Heart left ventricle (tissue), 13 donors: ENCODE data around the gene ENTPD8.

ENCODE experiments used
- POLR2A ChIP-seq, 2 donors: fragments of 450-650 bp; IDR thresholded peaks; one replicate each; pipeline ENCODE4 v1.6.1; 2017; ENCODE audit warnings: antibody characterized with exemption in 2 of 2, mild to moderate bottlenecking in 2 of 2, moderate library complexity in 2 of 2
- TF ChIP-seq, protein P1 (sequence below), 12 donors: fragments of 200-600 bp; sonication (generic) in 4 of 12; IDR thresholded peaks; one replicate each; pipeline versions ENCODE4 v1.5.0 to v1.8.0; 2018 to 2022; ENCODE audit warnings: antibody characterized with exemption in 12 of 12, mild to moderate bottlenecking in 5 of 12
- donor health status: ischemic (EF 13 %, LVEDD 7.1; RV severe dilation, severe dysfunction).
- donor health status: DM: no; HTN: yes; CAD: no.
- donor health status: DM: no; HTN: no; CAD: no.
- donor health status: ischemic (EF 25% LVEDD 6.9; RV normal size, moderate dysfunction).
- donor health status: ischemic (EF 25% LVEDD 5.7; RV mildly dilated, moderate dysfunction).
- donor health status: ischemic (EF 35%, LVEDD 5.7; RV mildly dilated, moderate dysfunction).
- donor health status: nonischemic (EF 11% LVEDD 7.7; RV severe dilation, severe dysfunction).
- donor health status: DM: yes; HTN: yes; CAD: no.
- donor health status: PGD.
- donor health status: ischemic (EF 29% LVEDD 5.4; RV normal size, mild dysfunction).
- donor health status: nonischemic (EF 23%, LVEDD 6.1; RV moderate dilation, normal function).

DNA sequence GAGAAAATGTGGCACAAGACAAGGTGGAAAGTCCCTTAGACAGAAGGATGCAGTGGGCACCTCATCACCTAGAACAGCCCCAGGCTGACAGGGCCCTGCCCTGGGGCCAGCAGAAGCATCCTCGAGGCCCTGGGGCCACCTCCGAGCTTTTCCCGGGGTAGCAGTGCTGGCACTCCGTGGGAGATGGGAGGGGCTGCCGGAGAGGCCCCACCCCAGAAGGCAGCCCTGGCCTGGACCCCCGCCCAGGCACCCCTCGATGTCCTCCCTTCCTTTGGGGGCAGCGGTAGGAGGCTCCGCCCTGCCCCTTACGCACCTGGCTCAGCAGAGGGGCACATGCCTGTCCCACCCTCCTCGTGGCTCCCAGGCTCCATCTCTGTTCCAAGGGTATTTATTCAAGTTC lies 35.7 kb upstream of the ENTPD8 start:
- TF ChIP-seq, protein P1, sequence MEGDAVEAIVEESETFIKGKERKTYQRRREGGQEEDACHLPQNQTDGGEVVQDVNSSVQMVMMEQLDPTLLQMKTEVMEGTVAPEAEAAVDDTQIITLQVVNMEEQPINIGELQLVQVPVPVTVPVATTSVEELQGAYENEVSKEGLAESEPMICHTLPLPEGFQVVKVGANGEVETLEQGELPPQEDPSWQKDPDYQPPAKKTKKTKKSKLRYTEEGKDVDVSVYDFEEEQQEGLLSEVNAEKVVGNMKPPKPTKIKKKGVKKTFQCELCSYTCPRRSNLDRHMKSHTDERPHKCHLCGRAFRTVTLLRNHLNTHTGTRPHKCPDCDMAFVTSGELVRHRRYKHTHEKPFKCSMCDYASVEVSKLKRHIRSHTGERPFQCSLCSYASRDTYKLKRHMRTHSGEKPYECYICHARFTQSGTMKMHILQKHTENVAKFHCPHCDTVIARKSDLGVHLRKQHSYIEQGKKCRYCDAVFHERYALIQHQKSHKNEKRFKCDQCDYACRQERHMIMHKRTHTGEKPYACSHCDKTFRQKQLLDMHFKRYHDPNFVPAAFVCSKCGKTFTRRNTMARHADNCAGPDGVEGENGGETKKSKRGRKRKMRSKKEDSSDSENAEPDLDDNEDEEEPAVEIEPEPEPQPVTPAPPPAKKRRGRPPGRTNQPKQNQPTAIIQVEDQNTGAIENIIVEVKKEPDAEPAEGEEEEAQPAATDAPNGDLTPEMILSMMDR (IDR thresholded peaks at IDR 0.05): no peak
- no peak for TF ChIP-seq POLR2A (IDR thresholded peaks at IDR 0.05)
